MM.1S (cell line): ENCODE results near the gene C10orf105.

Experiments
- CTCF ChIP-seq: fragments of 300-600 bp; sonication (generic); IDR thresholded peaks from 2 replicates; pipeline ENCODE4 v1.5.1; 2016; ENCODE audit warnings: antibody characterized with exemption, low read length, mixed read lengths
- EZH2phosphoT487 ChIP-seq: fragments of 300-600 bp; sonication (generic); IDR thresholded peaks from 2 replicates; pipeline ENCODE4 v1.6.1; 2018; ENCODE audit warnings: antibody characterized with exemption, low read length

GRCh38 chr10:71694039-71694501 is 25.5 kb downstream of the C10orf105 start:
- TF ChIP-seq EZH2phosphoT487 = no peak
- no peak for TF ChIP-seq CTCF
